GM21528 (cell line): ENCODE data around the gene INKA2.

Experiments used
- ATAC-seq: cut with Tn5 transposase; IDR thresholded peaks from one replicate; pipeline ENCODE4 v1.9.1; 2021; ENCODE audit warnings: mild to moderate bottlenecking, moderate library complexity; ENCODE audit not compliant: unreplicated experiment, low FRiP score

INKA2 gene

GRCh38 chr1:111739194-111739924 lies at the start of gene INKA2:
Gene INKA2, minus strand, starts transcription at chr1:111739395. Its CDS starts 153 bp downstream, at chr1:111739242.
- ATAC-seq, result peak; percentile 83

GRCh38 chr1:111786669-111787207 lies 47.5 kb upstream of the INKA2 start:
- ATAC-seq, result no peak

DNA sequence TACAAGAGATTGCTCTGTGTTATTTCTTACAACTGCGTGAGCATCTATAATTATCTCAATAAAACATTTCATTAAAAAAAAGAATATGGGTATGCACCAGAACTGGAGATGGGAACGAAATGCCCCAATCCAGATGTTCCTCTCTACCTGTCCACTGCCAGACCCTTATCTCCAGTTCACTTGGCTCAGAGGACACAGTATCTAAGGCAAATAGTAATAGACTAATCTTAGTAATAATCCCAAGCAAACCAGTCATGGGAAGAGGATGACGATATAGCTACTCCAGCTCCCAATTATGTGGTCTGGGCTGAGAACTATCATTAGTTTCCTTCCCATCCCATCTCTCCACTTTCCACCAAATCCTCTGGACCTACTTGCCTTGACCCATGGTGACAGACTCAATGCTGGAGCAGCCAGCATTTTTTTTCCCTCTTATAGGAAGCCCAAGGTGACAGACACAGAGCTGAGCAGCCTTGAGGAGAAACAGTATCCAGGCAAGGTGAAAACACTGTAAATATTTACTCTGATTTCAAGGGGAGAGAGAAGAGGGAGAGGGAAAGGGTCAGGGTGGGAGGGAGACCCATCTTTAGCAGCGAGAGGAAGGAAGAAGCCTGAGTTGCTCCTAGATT lies 45.2 kb upstream of the INKA2 start:
- ATAC-seq, result no peak

- no peak for ATAC-seq
Observed at GRCh38 chr1:111779546-111779945, 40.4 kb upstream of the INKA2 start.

- no peak for ATAC-seq
Observed at GRCh38 chr1:111778541-111779051, 39.4 kb upstream of the INKA2 start.

GRCh38 chr1:111778066-111778465 lies 38.9 kb upstream of the INKA2 start:
- no peak for ATAC-seq

DNA sequence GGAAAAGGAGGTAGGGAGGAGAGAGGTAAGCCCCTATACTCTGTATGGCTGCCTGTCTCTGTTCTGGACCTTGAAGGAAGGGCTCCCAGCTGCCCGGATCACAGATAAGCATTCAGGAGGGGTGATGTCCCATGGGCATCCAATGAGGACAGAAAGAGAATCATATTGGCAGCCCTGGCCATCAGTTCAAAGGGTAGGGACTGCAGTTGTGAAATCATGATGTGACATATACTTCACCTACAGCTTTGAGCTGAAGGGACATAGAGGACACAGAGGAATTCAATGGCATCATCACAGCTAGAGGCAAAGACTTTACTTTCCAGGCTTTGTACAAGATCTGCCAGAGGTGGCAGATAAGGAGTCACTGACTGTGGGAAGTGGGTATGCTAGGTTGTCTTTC lies 38.1 kb upstream of the INKA2 start:
- ATAC-seq, result no peak

DNA sequence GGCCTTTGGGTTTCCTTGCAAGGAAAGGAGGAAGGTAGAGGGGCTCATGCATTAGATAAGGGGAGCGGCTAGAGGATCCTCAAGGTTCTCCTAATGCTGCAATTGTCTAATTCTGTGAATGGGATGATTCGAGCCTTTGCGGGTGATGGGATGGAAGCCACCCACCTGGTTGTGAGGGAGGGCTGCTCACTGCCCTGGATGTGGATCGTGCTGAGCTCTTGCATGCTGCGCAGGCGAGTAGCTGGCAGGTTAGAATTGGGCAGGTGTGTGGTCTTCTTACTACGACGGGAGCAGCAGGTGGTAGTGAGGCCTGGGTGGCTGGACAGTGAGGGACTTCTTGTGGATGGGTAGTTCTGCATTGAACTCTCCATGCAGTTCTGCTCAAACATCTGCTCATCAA lies 37.7 kb upstream of the INKA2 start:
- ATAC-seq, result no peak

DNA sequence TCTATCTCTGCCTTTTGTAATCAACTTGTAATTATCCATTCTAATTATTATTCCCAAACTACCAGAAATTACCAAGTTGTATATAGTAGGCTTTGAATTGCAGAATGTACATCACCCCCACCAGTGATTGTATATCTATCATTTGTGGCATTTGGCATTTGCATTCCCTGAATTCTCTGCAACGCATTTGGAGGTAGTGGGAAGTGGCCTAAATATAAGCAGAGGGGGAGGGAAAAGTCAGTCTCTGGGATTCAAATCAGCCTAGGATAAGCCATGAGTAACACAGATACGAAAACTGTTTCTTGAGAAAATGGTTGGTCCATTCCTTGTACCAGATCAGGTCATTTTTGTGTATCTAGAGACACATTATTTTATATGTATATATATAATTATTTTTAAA lies 37.2 kb upstream of the INKA2 start:
- ATAC-seq, result no peak

GRCh38 chr1:111775966-111776365 lies 36.8 kb upstream of the INKA2 start:
- no peak for ATAC-seq

- ATAC-seq, result no peak
Observed at GRCh38 chr1:111770916-111771315, 31.7 kb upstream of the INKA2 start.

DNA sequence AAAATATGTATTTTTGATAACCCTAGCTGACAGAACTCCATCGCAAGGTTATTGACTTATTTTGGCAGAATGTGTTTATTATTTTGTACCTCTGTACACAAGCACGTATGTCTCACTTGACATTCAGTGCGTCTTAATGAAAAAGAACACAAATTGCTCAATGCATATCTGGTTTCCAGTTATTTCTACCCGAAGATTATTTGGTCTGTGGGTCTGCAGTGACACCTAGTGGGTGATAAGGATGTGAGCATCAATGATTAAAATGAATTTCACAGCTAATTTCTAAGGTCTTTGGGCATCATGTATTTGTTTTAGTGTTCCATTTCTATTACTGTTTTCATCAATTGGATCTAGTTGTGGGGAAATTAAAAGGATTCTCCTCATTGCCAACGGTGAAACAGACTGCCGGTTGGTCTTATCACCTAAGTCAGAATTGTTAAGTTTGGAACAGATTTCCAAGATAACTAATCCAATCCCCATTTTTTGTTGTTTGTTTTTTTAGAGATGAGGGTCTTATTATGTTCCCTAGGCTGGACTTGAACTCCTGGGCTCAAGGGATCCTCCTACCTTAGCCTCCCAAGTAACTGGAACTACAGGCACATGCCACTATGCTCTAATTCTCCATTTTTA lies 30.4 kb upstream of the INKA2 start:
- no peak for ATAC-seq

GRCh38 chr1:111768625-111769024 lies 29.4 kb upstream of the INKA2 start:
- ATAC-seq, result no peak

DNA sequence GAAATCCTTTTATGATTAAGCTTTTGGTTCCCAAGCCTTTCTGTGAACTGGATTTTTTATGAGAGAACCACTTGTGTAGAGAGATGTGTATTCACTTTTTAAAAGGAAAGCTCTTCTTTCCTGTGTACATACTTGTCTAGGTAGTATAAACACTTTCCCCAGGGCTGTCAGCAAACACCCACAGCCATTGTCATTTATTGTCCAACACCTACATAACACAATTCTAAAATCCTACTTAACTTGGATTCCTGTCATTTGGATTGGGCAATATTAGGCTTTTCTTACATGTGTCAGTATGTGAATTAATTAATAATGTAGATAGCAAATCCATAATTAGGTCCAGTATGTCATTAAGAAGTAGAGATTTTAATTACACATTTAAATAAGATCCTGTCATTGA lies 28.8 kb upstream of the INKA2 start:
- no peak for ATAC-seq

DNA sequence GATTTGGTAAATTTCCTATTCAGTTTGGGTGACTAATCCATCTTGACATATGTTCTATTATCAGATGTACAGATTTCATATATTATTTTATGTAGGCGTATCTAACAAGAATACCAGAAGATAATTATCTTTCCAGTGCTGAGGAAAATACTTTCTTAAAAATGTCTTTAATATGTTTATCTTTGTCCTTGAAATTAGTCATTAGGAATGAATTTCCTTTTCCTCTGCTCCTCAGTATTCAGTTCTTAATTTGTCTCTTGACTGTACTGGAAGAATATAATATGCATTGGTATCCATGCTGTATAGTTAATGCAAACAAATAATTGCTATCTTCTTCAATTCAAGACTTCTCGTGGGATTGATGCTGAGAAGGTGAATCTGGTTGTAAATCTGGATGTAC lies 23.1 kb upstream of the INKA2 start:
- ATAC-seq, result no peak

GRCh38 chr1:111761717-111762116 lies 22.5 kb upstream of the INKA2 start:
- ATAC-seq, result no peak

- ATAC-seq, result no peak
Observed at GRCh38 chr1:111758373-111758772, 19.2 kb upstream of the INKA2 start.

- peak; percentile 5 for ATAC-seq
Observed at GRCh38 chr1:111756124-111756513, 16.9 kb upstream of the INKA2 start.

DNA sequence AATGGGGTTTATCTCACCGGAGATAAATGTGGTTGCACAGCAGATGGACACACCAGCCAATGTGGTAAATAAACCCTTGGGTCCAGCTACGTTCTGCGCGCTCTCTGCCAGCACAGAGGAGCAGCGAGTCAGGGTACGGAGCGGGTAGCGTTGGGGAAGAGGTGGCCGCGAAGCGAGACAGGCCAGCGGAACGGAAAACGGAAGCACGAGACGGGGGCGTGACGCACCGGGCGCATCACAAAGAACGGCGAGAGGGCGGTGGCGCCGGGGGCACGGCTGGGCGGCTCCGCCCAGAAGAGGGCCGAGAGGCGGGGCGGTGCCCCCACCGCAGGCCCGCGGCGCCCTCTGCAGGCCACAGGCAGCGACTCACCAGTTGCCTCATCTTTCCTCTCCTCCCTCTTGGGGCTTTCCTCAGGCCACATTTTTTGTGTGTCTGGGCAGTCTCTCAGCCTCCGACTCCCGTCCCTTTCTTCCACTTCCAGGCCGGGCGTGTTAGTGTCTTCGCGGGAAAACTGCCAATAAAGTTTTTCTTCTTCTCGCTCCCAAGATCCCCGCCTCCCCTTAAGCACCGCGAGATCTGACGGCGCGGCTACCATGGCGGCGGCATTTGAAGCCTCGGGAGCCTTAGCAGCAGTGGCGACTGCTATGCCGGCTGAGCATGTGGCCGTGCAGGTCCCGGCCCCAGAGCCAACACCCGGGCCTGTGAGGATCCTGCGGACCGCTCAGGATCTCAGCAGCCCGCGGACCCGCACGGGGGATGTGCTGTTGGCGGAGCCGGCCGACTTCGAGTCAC lies 16.3 kb upstream of the INKA2 start, which contains the start of gene DDX20:
TSS of gene DDX20 (plus strand) at position 571 of the 793 bp plus-strand sequence. CDS start at position 595, 24 bp downstream.
- ATAC-seq, result peak; percentile 85

GRCh38 chr1:111754984-111755330 lies 15.8 kb upstream of the INKA2 start:
- ATAC-seq, result peak; percentile 20
